GM12878 (cell line): ENCODE measurements around the gene GAL. TPM values are rescaled to one million over a fixed set of nuclear protein-coding genes. Genes with fewer than 3 reads are reported as not detected.

Experiments used
- ATAC-seq: fragments of 200-7000 bp; cut with Tn5 transposase; 3 replicates; pipeline ENCODE4 v1.9.1; 2020; ENCODE audit warnings: mild to moderate bottlenecking, moderate library complexity
- BruUV-seq: library from RNA; stranded (reverse); fragments of 400-500 nt; replicated peaks from 2 replicates; lab custom pipeline; 2021; lab: Mats Ljungman, UMichigan
- CTCF ChIA-PET: fragments of 300-600 bp; sonication (Branson Sonifier 250); formaldehyde crosslinking; extraction: SDS; loops from one replicate; lab custom pipeline; 2021; ENCODE audit warnings: inconsistent platforms; lab: Yijun Ruan, JAX
- POLR2A ChIA-PET: fragments of 350-600 bp; formaldehyde crosslinking; extraction: SDS; loops from one replicate; lab custom pipeline; 2021; ENCODE audit warnings: inconsistent platforms; lab: Charles Lee
- RAD21 ChIA-PET: fragments of 300-600 bp; sonication (Branson Sonifier 250); formaldehyde crosslinking; loops from one replicate; lab custom pipeline; 2023; ENCODE audit warnings: antibody characterized with exemption; ENCODE audit not compliant: unreplicated experiment; lab: Charles Lee
- SMC1A ChIA-PET: fragments of 300-600 bp; sonication (Branson Sonifier 250); formaldehyde crosslinking; loops from one replicate; lab custom pipeline; 2023; ENCODE audit not compliant: unreplicated experiment, uncharacterized antibody; lab: Charles Lee
- DNase-seq: peaks from one replicate; pipeline ENCODE4 v3.0.0-alpha.2; 2011; ENCODE audit warnings: low read depth, low spot score
- FAIRE-seq: peaks from 3 replicates; lab custom pipeline; 2011; peaks lifted over from hg19 to GRCh38; lab: Jason Lieb, UNC
- H2AFZ ChIP-seq: 2 replicates; pipeline ENCODE4 v1.6.0; 2011; ENCODE audit warnings: low read depth, low read length, control low read depth; ENCODE audit not compliant: control insufficient read depth
- H3K27ac ChIP-seq: 2 replicates; pipeline ENCODE4 v1.5.1; 2011; ENCODE audit warnings: control low read depth; ENCODE audit not compliant: control insufficient read depth, insufficient read depth
- H3K27me3 ChIP-seq, 2 experiments: replicated peaks in 1 of 2; 2 replicates each; pipeline versions ENCODE4 v1.6.0 to v1.6.1; 2011; ENCODE audit warnings: low read length in 1 of 2; ENCODE audit not compliant: control insufficient read depth in 2 of 2, insufficient read depth in 2 of 2
- H3K36me3 ChIP-seq, 2 experiments: 2 replicates each; pipeline ENCODE4 v1.5.1; 2011; ENCODE audit warnings: low read length in 1 of 2; ENCODE audit not compliant: control insufficient read depth in 2 of 2, insufficient read depth in 2 of 2
- H3K4me1 ChIP-seq: 2 replicates; pipeline ENCODE4 v1.6.1; 2011; ENCODE audit warnings: mild to moderate bottlenecking, low read length, moderate library complexity, mixed read lengths; ENCODE audit not compliant: control insufficient read depth, insufficient read depth
- H3K4me2 ChIP-seq: 2 replicates; pipeline ENCODE4 v1.6.0; 2011; ENCODE audit warnings: control low read depth; ENCODE audit not compliant: control insufficient read depth, insufficient read depth
- H3K4me3 ChIP-seq: fragments of 200-600 bp; sonication (generic); 2 replicates; pipeline ENCODE4 v1.5.1; 2016
- H3K79me2 ChIP-seq: 2 replicates; pipeline ENCODE4 v1.6.0; 2011; ENCODE audit warnings: low read length; ENCODE audit not compliant: control insufficient read depth, insufficient read depth
- H3K9ac ChIP-seq: 2 replicates; pipeline ENCODE4 v1.8.0; 2011; ENCODE audit warnings: low read length, control low read depth, mixed read lengths; ENCODE audit not compliant: control insufficient read depth, insufficient read depth
- H3K9me3 ChIP-seq: replicated peaks from 3 replicates; pipeline ENCODE4 v1.5.1; 2011; ENCODE audit warnings: mild to moderate bottlenecking, low read length; ENCODE audit not compliant: control insufficient read depth, insufficient read depth
- H4K20me1 ChIP-seq: 2 replicates; pipeline ENCODE4 v1.6.0; 2011; ENCODE audit not compliant: control insufficient read depth, insufficient read depth
- BRCA1 ChIP-seq: IDR thresholded peaks from 2 replicates; pipeline ENCODE4 v1.6.1; 2011; ENCODE audit warnings: low read depth, low read length, improper control_type of control experiment
- CEBPB ChIP-seq, 2 experiments: fragments of 150-350 bp in 1 of 2; IDR thresholded peaks; 2 replicates each; pipeline ENCODE4 v1.6.1; 2012 to 2014; ENCODE audit warnings: low read depth in 2 of 2, low read length in 2 of 2, borderline replicate concordance in 1 of 2, inconsistent platforms in 1 of 2
- E2F4 ChIP-seq: IDR thresholded peaks from 2 replicates; pipeline ENCODE4 v1.6.1; 2012; ENCODE audit warnings: low read depth, low read length, improper control_type of control experiment
- IRF4 ChIP-seq: IDR thresholded peaks from 2 replicates; pipeline ENCODE4 v1.6.1; 2011; ENCODE audit warnings: low read depth, low read length
- KLF5 ChIP-seq: fragments of 450-650 bp; IDR thresholded peaks from 2 replicates; pipeline ENCODE4 v1.6.1; 2014; ENCODE audit warnings: mild to moderate bottlenecking; ENCODE audit not compliant: partially characterized antibody
- MYC ChIP-seq: IDR thresholded peaks from 2 replicates; pipeline ENCODE4 v1.6.1; 2011; ENCODE audit warnings: mild to moderate bottlenecking, low read length, moderate library complexity, inconsistent platforms; ENCODE audit not compliant: insufficient read depth, insufficient replicate concordance, insufficient read length, severe bottlenecking
- NFYB ChIP-seq: IDR thresholded peaks from 2 replicates; pipeline ENCODE4 v1.6.1; 2011; ENCODE audit warnings: low read depth, mild to moderate bottlenecking, low read length, improper control_type of control experiment, moderate library complexity; ENCODE audit not compliant: insufficient read depth
- NRF1 ChIP-seq: conservative IDR thresholded peaks from 2 replicates; pipeline ENCODE4 v1.6.1; 2011; ENCODE audit warnings: mild to moderate bottlenecking, low read depth, low read length, improper control_type of control experiment
- RBBP5 ChIP-seq: fragments of 200-600 bp; sonication (generic); conservative IDR thresholded peaks from 2 replicates; pipeline ENCODE4 v1.6.1; 2016
- SMAD1 ChIP-seq: fragments of 450-650 bp; IDR thresholded peaks from 2 replicates; pipeline ENCODE4 v1.6.1; 2018; ENCODE audit warnings: mild to moderate bottlenecking, low read depth; ENCODE audit not compliant: partially characterized antibody
- SPI1 ChIP-seq: IDR thresholded peaks from 2 replicates; pipeline ENCODE4 v1.6.1; 2011; ENCODE audit warnings: low read depth, mild to moderate bottlenecking, low read length, moderate library complexity, borderline replicate concordance; ENCODE audit not compliant: insufficient read depth
- STAT1 ChIP-seq: fragments of 450-650 bp; conservative IDR thresholded peaks from 2 replicates; pipeline ENCODE4 v1.6.1; 2014; ENCODE audit warnings: antibody characterized with exemption, mild to moderate bottlenecking
- YY1 ChIP-seq: IDR thresholded peaks from 2 replicates; pipeline ENCODE4 v1.6.1; 2011; ENCODE audit warnings: low read depth, mild to moderate bottlenecking, low read length
- ZNF622 ChIP-seq: fragments of 450-650 bp; IDR thresholded peaks from 2 replicates; pipeline ENCODE4 v1.6.1; 2017; ENCODE audit warnings: mild to moderate bottlenecking, inconsistent platforms
- WGBS: methylation state at CpG from one replicate; pipeline ENCODE4 v1.1.6; 2016; ENCODE audit warnings: low lambda C conversion rate; ENCODE audit not compliant: insufficient replicate concordance, insufficient coverage; ENCODE audit errors: missing lambda C conversion rate; 5-methylcytosine and 5-hydroxymethylcytosine counted together
- in situ Hi-C: fragments of 300-500 bp; cut with MboI; formaldehyde crosslinking; loops from 9 replicates; pipeline ENCODE4 v1.14.3; 2018; ENCODE audit warnings: mixed read lengths
- intact Hi-C: fragments of 100-400 bp; cut with micrococcal nuclease; formaldehyde crosslinking; loops from one replicate; pipeline ENCODE4 v1.14.2; 2022; ENCODE audit not compliant: unreplicated experiment
- polyA plus RNA-seq, 11 experiments: library from polyadenylated mRNA; depleted of rRNA in 4 of 11; unstranded in 6 of 11; stranded (reverse) in 5 of 11; fragments of >200 nt; fragmentation: Nextera tagmentation in 4 of 11; fragmentation: Illumina TruSeq in 1 of 11; extraction: Ambion mirVana in 4 of 11; extraction: Trizol in 1 of 11; gene quantifications; 1 replicate in 1 of 11; 2 replicates in 10 of 11; pipeline versions ENCODE4 v1.2.1 to v1.2.3, GENCODE V29; 2011 to 2016; ENCODE audit warnings: inconsistent platforms in 2 of 11, missing spikeins in 2 of 11, low read depth in 1 of 11
- total RNA-seq, 4 experiments: library from RNA; depleted of rRNA in 3 of 4; stranded (reverse); fragments of >200 nt in 3 of 4; fragmentation: Illumina TruSeq in 1 of 4; extraction: Trizol in 1 of 4; gene quantifications; 2 replicates each; pipeline versions ENCODE4 v1.2.1 to v1.2.3, GENCODE V29; 2013 to 2021
- TF ChIP-seq, protein P1 (sequence below): IDR thresholded peaks from 2 replicates; pipeline ENCODE4 v1.6.1; 2012; ENCODE audit warnings: low read depth, low read length, improper control_type of control experiment
- TF ChIP-seq, protein P2 (sequence below): fragments of 150-350 bp; IDR thresholded peaks from 2 replicates; pipeline ENCODE4 v1.6.1; 2016; ENCODE audit warnings: low read depth, low read length

GAL gene
- total and polyA plus RNA-seq, 10 of the 15 experiments (the other 5 are each of a cell fraction or from before 2014, with no cell fraction given): 0.35 TPM; not detected in 9

DNA sequence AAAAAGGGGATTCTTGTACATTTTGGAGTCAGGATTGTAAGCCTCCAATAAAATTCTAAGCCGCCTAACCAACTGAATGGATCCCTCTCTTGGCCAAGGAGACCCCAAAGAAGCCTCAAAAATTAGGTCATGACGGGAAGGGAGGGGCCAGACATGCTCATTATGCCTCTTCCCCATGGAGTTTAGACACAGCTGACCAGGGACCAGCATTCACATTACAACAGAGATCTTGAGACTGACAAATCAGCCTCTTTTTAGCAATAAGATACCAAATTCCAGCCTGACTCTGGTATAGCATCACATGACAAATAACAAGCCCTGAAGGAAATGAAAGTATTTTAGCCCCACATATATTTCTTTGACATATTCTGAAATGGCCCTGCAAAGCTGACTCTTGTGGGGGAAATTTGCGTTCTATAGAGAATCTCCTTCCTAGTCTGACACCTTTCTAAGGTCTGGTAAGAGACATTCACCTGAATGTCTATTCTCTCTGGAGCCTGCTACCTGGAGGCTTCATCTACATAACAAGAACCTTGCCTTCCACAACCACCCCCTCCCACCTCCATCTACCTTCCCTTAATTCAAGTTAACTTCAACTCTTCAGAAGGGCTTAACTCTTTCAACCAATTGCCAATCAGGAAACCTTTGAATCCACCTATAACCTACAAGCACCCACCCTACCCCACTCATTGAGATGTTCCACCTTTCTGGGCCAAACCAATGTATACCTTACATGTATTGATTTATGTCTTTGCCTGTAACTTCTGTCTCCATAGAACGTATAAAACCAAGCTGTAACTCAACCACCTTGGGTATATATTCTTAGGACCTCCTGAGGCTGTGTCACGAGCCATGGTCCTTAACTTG lies 10.3 kb downstream of the GAL start:
- in situ Hi-C loops: no loop called here
- WGBS: 9% methylated on average over 5 of the region's 5 CpGs

More for the DNA sequence above, 10.3 kb downstream of the GAL start:
- Histone ChIP-seq H3K4me3 (no peak overlapping the region), H3K27me3 (no peaks in the 10 kb centered on the region; a peak in 1 of 4 replicates), H3K4me2 (no peak overlapping the region), H3K36me3 (no peaks in the 10 kb centered on the region), H3K79me2 (no peaks in the 10 kb centered on the region), H4K20me1 (no peaks in the 10 kb centered on the region), H3K9ac (no peak overlapping the region), H3K27ac (no peak overlapping the region), H3K9me3 (no peaks in the 10 kb centered on the region; the same call in 1 of the 3 replicates), H3K4me1 (no peaks in the 10 kb centered on the region), H2AFZ (no peak overlapping the region)
- ChIA-PET RAD21 (no interaction called here), POLR2A (no interaction called here), SMC1A (no interaction called here), CTCF (interaction anchor here (0.9 kb wide), 1 partner anchor 99 kb away, joined by 6 read pairs; no protein-coding TSS in a partner anchor)
- no peak for TF ChIP-seq MYC
- TF ChIP-seq, protein P1, sequence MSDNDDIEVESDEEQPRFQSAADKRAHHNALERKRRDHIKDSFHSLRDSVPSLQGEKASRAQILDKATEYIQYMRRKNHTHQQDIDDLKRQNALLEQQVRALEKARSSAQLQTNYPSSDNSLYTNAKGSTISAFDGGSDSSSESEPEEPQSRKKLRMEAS: no peak
- TF ChIP-seq SPI1: no peak
- TF ChIP-seq STAT1: no peak
- no peak for TF ChIP-seq IRF4
- TF ChIP-seq KLF5: no peak
- no peak for TF ChIP-seq YY1
- no peak for TF ChIP-seq ZNF622
- no peak for TF ChIP-seq RBBP5
- TF ChIP-seq, protein P2, sequence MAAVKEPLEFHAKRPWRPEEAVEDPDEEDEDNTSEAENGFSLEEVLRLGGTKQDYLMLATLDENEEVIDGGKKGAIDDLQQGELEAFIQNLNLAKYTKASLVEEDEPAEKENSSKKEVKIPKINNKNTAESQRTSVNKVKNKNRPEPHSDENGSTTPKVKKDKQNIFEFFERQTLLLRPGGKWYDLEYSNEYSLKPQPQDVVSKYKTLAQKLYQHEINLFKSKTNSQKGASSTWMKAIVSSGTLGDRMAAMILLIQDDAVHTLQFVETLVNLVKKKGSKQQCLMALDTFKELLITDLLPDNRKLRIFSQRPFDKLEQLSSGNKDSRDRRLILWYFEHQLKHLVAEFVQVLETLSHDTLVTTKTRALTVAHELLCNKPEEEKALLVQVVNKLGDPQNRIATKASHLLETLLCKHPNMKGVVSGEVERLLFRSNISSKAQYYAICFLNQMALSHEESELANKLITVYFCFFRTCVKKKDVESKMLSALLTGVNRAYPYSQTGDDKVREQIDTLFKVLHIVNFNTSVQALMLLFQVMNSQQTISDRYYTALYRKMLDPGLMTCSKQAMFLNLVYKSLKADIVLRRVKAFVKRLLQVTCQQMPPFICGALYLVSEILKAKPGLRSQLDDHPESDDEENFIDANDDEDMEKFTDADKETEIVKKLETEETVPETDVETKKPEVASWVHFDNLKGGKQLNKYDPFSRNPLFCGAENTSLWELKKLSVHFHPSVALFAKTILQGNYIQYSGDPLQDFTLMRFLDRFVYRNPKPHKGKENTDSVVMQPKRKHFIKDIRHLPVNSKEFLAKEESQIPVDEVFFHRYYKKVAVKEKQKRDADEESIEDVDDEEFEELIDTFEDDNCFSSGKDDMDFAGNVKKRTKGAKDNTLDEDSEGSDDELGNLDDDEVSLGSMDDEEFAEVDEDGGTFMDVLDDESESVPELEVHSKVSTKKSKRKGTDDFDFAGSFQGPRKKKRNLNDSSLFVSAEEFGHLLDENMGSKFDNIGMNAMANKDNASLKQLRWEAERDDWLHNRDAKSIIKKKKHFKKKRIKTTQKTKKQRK: no peak
- TF ChIP-seq SMAD1: no peak
- no peak for TF ChIP-seq BRCA1
- no peak for TF ChIP-seq CEBPB (IDR thresholded peaks at IDR 0.05; ENCODE audit: borderline replicate concordance in 1 of 2, low read depth in 2 of 2, low read length in 2 of 2)
- TF ChIP-seq NRF1: no peak
- TF ChIP-seq E2F4: no peak
- no peak for TF ChIP-seq NFYB
- BruUV-seq: no TSS peak
- FAIRE-seq: no peak
- DNase-seq: no peak
- intact Hi-C loops: no loop called here
- ATAC-seq: no peak
